Stomach (tissue), 9 donors: Measurements from ENCODE around the gene LRTM2. TPM values are rescaled to one million over a fixed set of nuclear protein-coding genes. Genes with fewer than 3 reads are reported as not detected.

ENCODE experiments used
- DNase-seq, 2 donors: peaks; one replicate each; pipeline versions ENCODE4 v3.0.0 to v3.0.0-alpha.2; 2013 to 2019
- H3K27ac ChIP-seq, 5 donors: fragments of 200-600 bp in 4 of 5; sonication (generic) in 4 of 5; one replicate each; pipeline ENCODE4 v1.5.1; 2013 to 2019; ENCODE audit warnings: mild to moderate bottlenecking in 1 of 5, moderate library complexity in 1 of 5
- H3K27me3 ChIP-seq, 3 donors: fragments of 200-600 bp; sonication (generic); one replicate each; pipeline ENCODE4 v1.5.1; 2017 to 2019; ENCODE audit warnings: mixed run types in 1 of 3
- H3K36me3 ChIP-seq, 4 donors: fragments of 200-600 bp; sonication (generic); 1 replicate in 3 of 4; 2 replicates in 1 of 4; pipeline ENCODE4 v1.5.1; 2016 to 2019
- H3K4me1 ChIP-seq, 4 donors: fragments of 200-600 bp; sonication (generic); one replicate each; pipeline ENCODE4 v1.5.1; 2016 to 2019
- H3K4me3 ChIP-seq, 4 donors: fragments of 200-600 bp; sonication (generic) in 3 of 4; one replicate each; pipeline ENCODE4 v1.5.1; 2016 to 2019; ENCODE audit warnings: mild to moderate bottlenecking in 1 of 4
- H3K9me3 ChIP-seq, 4 donors: fragments of 200-600 bp; sonication (generic); one replicate each; pipeline ENCODE4 v1.5.1; 2016 to 2019
- CTCF ChIP-seq, 7 experiments: fragments of 450-650 bp in 4 of 7; fragments of 200-600 bp in 3 of 7; sonication (generic) in 3 of 7; IDR thresholded peaks; one replicate each; pipeline ENCODE4 v1.5.1; 2016 to 2019; ENCODE audit warnings: antibody characterized with exemption in 7 of 7, control low read depth in 2 of 7, mild to moderate bottlenecking in 1 of 7
- EP300 ChIP-seq: sonication (generic); formaldehyde crosslinking; IDR thresholded peaks from one replicate; pipeline ENCODE4 v1.6.1; 2017; ENCODE audit warnings: antibody characterized with exemption
- POLR2A ChIP-seq, 4 donors: fragments of 450-650 bp; IDR thresholded peaks; one replicate each; pipeline ENCODE4 v1.6.1; 2016; ENCODE audit warnings: antibody characterized with exemption in 4 of 4, control low read depth in 2 of 4, mild to moderate bottlenecking in 1 of 4, moderate library complexity in 1 of 4
- POLR2AphosphoS5 ChIP-seq, 3 donors: sonication (generic); formaldehyde crosslinking; IDR thresholded peaks; one replicate each; pipeline ENCODE4 v1.6.1; 2016; ENCODE audit warnings: antibody characterized with exemption in 3 of 3
- WGBS, 5 donors: extraction: QIAGEN DNeasy Blood & Tissue Kit in 3 of 5; methylation state at CpG; one replicate each; pipeline versions ENCODE4 v1.1.5 to v1.1.7; 2013 to 2018; 5-methylcytosine and 5-hydroxymethylcytosine counted together
- intact Hi-C: fragments of 100-400 bp; cut with DNase I; formaldehyde crosslinking; loops from one replicate; pipeline ENCODE4 v1.15.1; 2023; ENCODE audit warnings: low total_unique reads
- polyA plus RNA-seq, 3 donors: library from polyadenylated mRNA; stranded (reverse); fragments of 200-250 nt; gene quantifications; one replicate each; pipeline ENCODE4 v1.2.3, GENCODE V29; 2013
- total RNA-seq, 5 donors: library from RNA; depleted of rRNA; stranded (reverse); fragments of >200 nt; gene quantifications; one replicate each; pipeline versions ENCODE4 v1.1.0 to v1.2.3, GENCODE V29; 2014 to 2016
- donor health status: healthy with polysubstance abuse.
- donor health status: Bipolar disorder and iron deficiency.
- donor health status: healthy.

LRTM2 gene
- total and polyA plus RNA-seq, 8 donors = 0.03 TPM; not detected in 7

GRCh38 chr12:1852076-1852475 lies 31.7 kb downstream of the LRTM2 start:
- no peak for DNase-seq

GRCh38 chr12:1853716-1854115 lies 33.4 kb downstream of the LRTM2 start:
- TF ChIP-seq EP300 (no peak), CTCF (IDR thresholded peaks at IDR 0.05) (no peak), POLR2AphosphoS5 (IDR thresholded peaks at IDR 0.05) (no peak)
- H3K4me3 ChIP-seq = no peak overlapping the region
- 85 to 96% (median 88%) methylated on average over 7 to 8 of the region's 8 CpGs for WGBS, 5 donors
- H3K4me1 ChIP-seq = no peaks in the 10 kb centered on the region
- no peaks in the 10 kb centered on the region for H3K27me3 ChIP-seq
- peaks cover 0 to 15% (median 11%) of the 10 kb centered on the region in 4 donors for H3K9me3 ChIP-seq
- intact Hi-C loops = no loop called here
- DNase-seq = no peak
- H3K36me3 ChIP-seq = no peaks in the 10 kb centered on the region
- H3K27ac ChIP-seq = no peak overlapping the region

More at GRCh38 chr12:1852076-1852475, 31.7 kb downstream of the LRTM2 start:
- Histone ChIP-seq H3K4me1 (no peaks in the 10 kb centered on the region), H3K4me3 (no peak overlapping the region), H3K36me3 (no peaks in the 10 kb centered on the region), H3K27me3 (no peaks in the 10 kb centered on the region), H3K27ac (no peak overlapping the region), H3K9me3 (peaks cover 0 to 15% (median 11%) of the 10 kb centered on the region in 4 donors)
- TF ChIP-seq POLR2AphosphoS5 (IDR thresholded peaks at IDR 0.05) (no peak), POLR2A (IDR thresholded peaks at IDR 0.05) (no peak), CTCF (IDR thresholded peaks at IDR 0.05) (no peak), EP300 (no peak)
- WGBS, 5 donors = 83 to 93% (median 89%) methylated on average over 1 of the region's 1 CpG
- intact Hi-C loops = no loop called here

- 53 to 80% (median 63%) methylated on average over 3 of the region's 3 CpGs for WGBS, 5 donors
- TF ChIP-seq EP300 (no peak), POLR2AphosphoS5 (IDR thresholded peaks at IDR 0.05) (no peak), POLR2A (IDR thresholded peaks at IDR 0.05) (no peak), CTCF (IDR thresholded peaks at IDR 0.05) (no peak)
- Histone ChIP-seq H3K27me3 (no peaks in the 10 kb centered on the region), H3K9me3 (peaks cover 0 to 15% (median 11%) of the 10 kb centered on the region in 4 donors), H3K4me3 (no peak overlapping the region), H3K36me3 (no peaks in the 10 kb centered on the region), H3K4me1 (no peaks in the 10 kb centered on the region), H3K27ac (no peak overlapping the region)
- DNase-seq = no peak
- intact Hi-C loops = no loop called here
Measured at GRCh38 chr12:1855241-1855640, 34.9 kb downstream of the LRTM2 start.

GRCh38 chr12:1857086-1857485 lies 36.7 kb downstream of the LRTM2 start:
- peaks cover 0 to 15% (median 11%) of the 10 kb centered on the region in 4 donors for H3K9me3 ChIP-seq
- WGBS, 5 donors = 29 to 59% (median 44%) methylated on average over 2 of the region's 2 CpGs
- intact Hi-C loops = no loop called here
- no peaks in the 10 kb centered on the region for H3K4me1 ChIP-seq
- DNase-seq = no peak
- H3K4me3 ChIP-seq = no peak overlapping the region
- H3K27ac ChIP-seq = no peak overlapping the region
- no peaks in the 10 kb centered on the region for H3K27me3 ChIP-seq
- no peaks in the 10 kb centered on the region for H3K36me3 ChIP-seq
- no peak for TF ChIP-seq POLR2A (IDR thresholded peaks at IDR 0.05)

GRCh38 chr12:1857821-1858220 lies 37.5 kb downstream of the LRTM2 start:
- Histone ChIP-seq H3K4me1 (no peaks in the 10 kb centered on the region), H3K9me3 (peaks cover 0 to 15% (median 11%) of the 10 kb centered on the region in 4 donors), H3K27me3 (no peaks in the 10 kb centered on the region), H3K4me3 (no peak overlapping the region), H3K36me3 (no peaks in the 10 kb centered on the region), H3K27ac (no peak overlapping the region)
- no peak for DNase-seq
- 81 to 89% (median 87%) methylated on average over 7 of the region's 7 CpGs for WGBS, 5 donors
- TF ChIP-seq POLR2A (IDR thresholded peaks at IDR 0.05) (no peak), POLR2AphosphoS5 (IDR thresholded peaks at IDR 0.05) (no peak), EP300 (no peak), CTCF (IDR thresholded peaks at IDR 0.05) (no peak)
- intact Hi-C loops = no loop called here
